SJSA1 (cell line): ENCODE measurements around the gene SCFD2. TPM values are rescaled to one million over a fixed set of nuclear protein-coding genes. Genes with fewer than 3 reads are reported as not detected.
A peak's percentile ranks its signal among the peaks of the same experiment; 100 is the strongest.
"Not testable (repeated sequence)": the region's sequence is repeated elsewhere in the genome, so short reads cannot be mapped to it uniquely, and the experiment has no call there.

Source experiments
- DNase-seq, 2 experiments: peaks; one replicate each; pipeline ENCODE4 v3.0.0-alpha.2; 2015 to 2020; ENCODE audit warnings: low spot score in 2 of 2, low read depth in 1 of 2
- H3K27ac ChIP-seq: fragments of 250-450 bp; sonication (Bioruptor Pico); 2 replicates; pipeline ENCODE4 v1.5.1; 2020; ENCODE audit warnings: mild to moderate bottlenecking, moderate library complexity
- H3K27me3 ChIP-seq: fragments of 250-450 bp; sonication (Bioruptor Pico); replicated peaks from 2 replicates; pipeline ENCODE4 v1.5.1; 2020; ENCODE audit warnings: mild to moderate bottlenecking, moderate library complexity
- H3K36me3 ChIP-seq: fragments of 250-450 bp; sonication (Bioruptor Pico); 2 replicates; pipeline ENCODE4 v1.5.1; 2020; ENCODE audit warnings: mild to moderate bottlenecking
- H3K4me1 ChIP-seq: fragments of 250-450 bp; sonication (Bioruptor Pico); replicated peaks from 2 replicates; pipeline ENCODE4 v1.6.1; 2021; ENCODE audit warnings: mild to moderate bottlenecking
- H3K4me3 ChIP-seq: fragments of 250-450 bp; sonication (Bioruptor Pico); 2 replicates; pipeline ENCODE4 v1.5.1; 2020; ENCODE audit warnings: mild to moderate bottlenecking
- H3K9me3 ChIP-seq: fragments of 250-450 bp; sonication (Bioruptor Pico); replicated peaks from 2 replicates; pipeline ENCODE4 v1.5.1; 2020; ENCODE audit warnings: mild to moderate bottlenecking
- total RNA-seq: library from RNA; depleted of rRNA; stranded (reverse); fragments of >200 nt; shearing (Covaris generic); gene quantifications from 2 replicates; pipeline ENCODE4 v1.2.3, GENCODE V29; 2014

The SCFD2 gene
- total RNA-seq, 1 experiment from 2014 or later = 18.5 TPM

DNA sequence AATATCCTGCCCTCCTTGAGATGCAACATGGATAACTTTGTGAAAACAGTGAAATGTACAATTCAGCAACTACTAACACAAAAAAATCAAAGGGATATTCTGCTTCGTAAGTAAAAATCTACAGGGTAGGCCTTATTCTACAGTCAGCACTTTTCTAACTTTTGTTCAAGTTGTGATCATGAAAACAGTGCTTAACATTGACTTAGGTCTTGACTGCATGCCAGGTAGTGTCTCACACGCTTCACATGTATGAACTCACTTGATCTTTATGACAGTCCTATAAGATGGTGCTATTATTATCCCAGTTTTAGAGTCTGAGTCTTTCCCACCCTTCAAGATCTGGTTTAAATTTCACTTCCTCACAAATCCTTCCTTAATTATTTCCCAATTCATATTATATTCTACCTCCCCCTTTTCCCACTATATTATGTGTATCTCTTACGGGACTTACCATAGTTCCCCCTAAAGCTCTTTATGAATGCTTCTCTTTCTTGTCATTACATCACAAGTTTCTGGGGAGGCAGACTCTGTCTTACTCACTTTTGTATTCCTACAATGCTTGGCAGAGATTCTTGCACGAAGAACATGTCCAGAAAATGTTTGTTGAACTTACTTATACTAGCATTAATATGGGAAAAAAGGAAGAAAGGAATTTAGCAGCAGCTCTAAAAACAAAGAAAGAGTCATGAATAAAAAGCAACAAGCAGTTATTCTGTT is 179.8 kb downstream of the SCFD2 start:
- H3K9me3 ChIP-seq = no peaks in the 10 kb centered on the region
- H3K27ac ChIP-seq = peak overlapping the region; percentile 50
- H3K4me1 ChIP-seq = peaks cover 42% of the 10 kb centered on the region
- DNase-seq = peak in 1 of 2 experiments; percentile 71
- no peak overlapping the region for H3K4me3 ChIP-seq
- no peaks in the 10 kb centered on the region for H3K36me3 ChIP-seq
- no peaks in the 10 kb centered on the region for H3K27me3 ChIP-seq

DNA sequence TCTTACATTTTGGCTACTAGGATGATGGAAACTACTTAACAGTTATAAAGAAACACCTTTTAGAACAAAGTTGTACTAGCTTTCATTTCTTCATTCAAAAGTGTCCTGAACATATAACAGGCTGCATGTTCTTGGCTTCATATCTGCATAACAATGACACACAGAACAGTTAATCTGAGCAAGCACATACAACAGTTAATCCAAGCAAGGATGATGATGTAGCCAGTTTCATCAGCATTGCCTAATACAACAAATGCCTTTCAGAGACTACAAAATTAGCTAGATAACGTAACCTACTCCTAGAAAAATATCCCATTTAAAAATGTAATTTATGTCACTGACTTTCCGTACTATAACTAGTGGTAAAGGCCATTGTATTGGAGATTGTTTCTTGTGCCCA is 182.1 kb downstream of the SCFD2 start:
- no peak overlapping the region for H3K27ac ChIP-seq
- H3K9me3 ChIP-seq = no peaks in the 10 kb centered on the region
- H3K4me3 ChIP-seq = no peak overlapping the region
- H3K36me3 ChIP-seq = no peaks in the 10 kb centered on the region
- DNase-seq = no peak
- H3K4me1 ChIP-seq = peaks cover 31% of the 10 kb centered on the region
- H3K27me3 ChIP-seq = no peaks in the 10 kb centered on the region

DNA sequence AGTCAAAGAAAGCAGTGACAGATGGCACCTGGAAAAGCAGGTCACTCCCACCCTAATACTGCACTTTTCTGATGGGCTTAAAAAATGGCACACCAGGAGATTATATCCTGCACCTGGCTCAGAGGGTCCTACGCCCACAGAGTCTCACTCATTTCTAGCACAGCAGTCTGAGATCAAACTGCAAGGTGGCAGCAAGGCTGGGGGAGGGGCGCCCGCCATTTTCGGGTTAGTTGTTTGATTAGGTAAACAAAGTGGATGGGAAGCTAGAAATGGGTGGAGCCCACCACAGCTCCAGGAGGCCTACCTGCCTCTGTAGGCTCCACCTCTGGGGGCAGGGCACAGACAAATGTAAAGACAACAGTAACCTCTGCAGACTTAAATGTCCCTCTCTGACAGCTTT is 188.1 kb downstream of the SCFD2 start:
- H3K36me3 ChIP-seq, H3K4me1 ChIP-seq, H3K4me3 ChIP-seq, H3K27ac ChIP-seq, H3K9me3 ChIP-seq, H3K27me3 ChIP-seq, DNase-seq: not testable (repeated sequence)

DNA sequence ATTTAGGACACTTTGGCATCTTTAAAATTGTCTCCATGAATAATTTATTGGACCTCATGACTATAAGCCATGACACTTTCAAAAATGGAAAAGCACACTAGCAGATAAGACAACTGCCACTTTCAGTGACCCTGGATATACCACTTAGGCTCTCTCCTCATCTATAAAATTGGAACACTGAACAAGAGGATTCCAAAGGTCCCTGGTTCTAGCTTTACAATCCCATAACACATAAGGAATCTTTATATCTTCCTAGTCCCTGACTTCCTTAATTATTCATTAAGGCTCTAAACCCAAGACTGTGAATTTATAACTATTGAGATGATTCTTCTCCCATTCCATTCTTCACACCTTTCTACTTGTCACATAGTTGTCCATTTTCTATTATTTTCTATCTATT is 190.2 kb downstream of the SCFD2 start:
- Histone ChIP-seq H3K9me3 (no peaks in the 10 kb centered on the region), H3K4me1 (no peaks in the 10 kb centered on the region), H3K27ac (no peak overlapping the region), H3K4me3 (no peak overlapping the region), H3K27me3 (no peaks in the 10 kb centered on the region), H3K36me3 (no peaks in the 10 kb centered on the region)
- no peak for DNase-seq

DNA sequence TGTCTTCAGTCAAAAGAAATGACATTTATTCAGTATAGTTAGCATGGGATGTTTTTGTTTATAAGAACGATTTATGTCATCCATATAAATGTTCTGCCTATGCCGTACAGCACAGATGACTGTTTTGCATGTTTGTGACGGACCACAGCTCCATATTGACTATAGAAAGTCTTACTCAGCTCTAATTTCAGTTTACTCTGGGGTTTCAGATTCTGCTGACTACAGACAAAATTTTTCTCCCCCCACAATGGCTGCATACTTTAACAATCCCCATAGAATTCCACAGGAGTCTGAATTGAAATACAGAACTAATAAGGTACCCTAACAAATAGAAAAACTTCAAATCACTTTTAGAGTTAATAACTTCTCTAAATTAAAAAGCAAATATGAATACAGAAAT is 191.0 kb downstream of the SCFD2 start:
- Histone ChIP-seq H3K27ac (no peak overlapping the region), H3K4me3 (no peak overlapping the region), H3K4me1 (no peaks in the 10 kb centered on the region), H3K9me3 (no peaks in the 10 kb centered on the region), H3K27me3 (no peaks in the 10 kb centered on the region), H3K36me3 (no peaks in the 10 kb centered on the region)
- no peak for DNase-seq

DNA sequence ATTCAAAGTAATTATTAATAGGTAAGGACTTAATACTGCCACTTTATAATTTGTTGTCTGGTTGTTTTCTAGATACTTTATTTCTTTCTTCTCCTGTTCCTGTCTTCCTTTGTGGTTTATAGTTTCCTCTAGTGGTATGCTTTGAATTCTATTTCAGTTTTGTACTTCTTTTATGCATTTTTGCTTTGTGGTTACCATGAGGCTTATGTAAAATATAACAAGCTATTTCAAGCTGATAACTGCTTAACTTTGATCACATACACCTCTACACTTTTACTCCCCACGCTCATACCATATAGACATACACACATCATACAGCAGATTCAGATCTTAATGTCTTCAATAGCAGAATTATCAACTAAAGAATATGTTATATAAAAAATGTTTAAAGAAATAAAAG is 192.3 kb downstream of the SCFD2 start:
- DNase-seq = no peak
- Histone ChIP-seq H3K27me3 (no peaks in the 10 kb centered on the region), H3K36me3 (no peaks in the 10 kb centered on the region), H3K4me1 (no peaks in the 10 kb centered on the region), H3K4me3 (no peak overlapping the region), H3K9me3 (no peaks in the 10 kb centered on the region), H3K27ac (no peak overlapping the region)

DNA sequence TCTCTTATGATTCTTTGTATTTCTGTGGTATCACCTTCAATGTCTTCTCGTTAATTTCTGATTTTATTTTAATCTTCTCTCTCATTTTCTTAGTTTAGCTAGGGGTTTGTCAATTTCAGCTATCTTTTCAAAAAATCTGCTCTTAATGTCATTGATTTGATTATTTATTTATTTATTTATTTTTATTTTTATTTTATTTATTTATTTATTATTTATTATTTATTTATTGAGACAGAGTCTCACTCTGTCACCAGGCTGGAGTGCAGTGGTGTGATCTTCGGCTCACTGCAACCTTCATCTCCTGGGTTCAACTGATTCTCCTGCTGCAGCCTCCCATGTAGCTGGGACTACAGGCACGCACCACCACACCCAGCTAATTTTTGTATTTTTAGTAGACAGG is 194.1 kb downstream of the SCFD2 start:
- H3K27ac ChIP-seq = no peak overlapping the region
- no peaks in the 10 kb centered on the region for H3K4me1 ChIP-seq
- no peak overlapping the region for H3K4me3 ChIP-seq
- no peaks in the 10 kb centered on the region for H3K36me3 ChIP-seq
- no peaks in the 10 kb centered on the region for H3K27me3 ChIP-seq
- no peak for DNase-seq
- no peaks in the 10 kb centered on the region for H3K9me3 ChIP-seq

DNA sequence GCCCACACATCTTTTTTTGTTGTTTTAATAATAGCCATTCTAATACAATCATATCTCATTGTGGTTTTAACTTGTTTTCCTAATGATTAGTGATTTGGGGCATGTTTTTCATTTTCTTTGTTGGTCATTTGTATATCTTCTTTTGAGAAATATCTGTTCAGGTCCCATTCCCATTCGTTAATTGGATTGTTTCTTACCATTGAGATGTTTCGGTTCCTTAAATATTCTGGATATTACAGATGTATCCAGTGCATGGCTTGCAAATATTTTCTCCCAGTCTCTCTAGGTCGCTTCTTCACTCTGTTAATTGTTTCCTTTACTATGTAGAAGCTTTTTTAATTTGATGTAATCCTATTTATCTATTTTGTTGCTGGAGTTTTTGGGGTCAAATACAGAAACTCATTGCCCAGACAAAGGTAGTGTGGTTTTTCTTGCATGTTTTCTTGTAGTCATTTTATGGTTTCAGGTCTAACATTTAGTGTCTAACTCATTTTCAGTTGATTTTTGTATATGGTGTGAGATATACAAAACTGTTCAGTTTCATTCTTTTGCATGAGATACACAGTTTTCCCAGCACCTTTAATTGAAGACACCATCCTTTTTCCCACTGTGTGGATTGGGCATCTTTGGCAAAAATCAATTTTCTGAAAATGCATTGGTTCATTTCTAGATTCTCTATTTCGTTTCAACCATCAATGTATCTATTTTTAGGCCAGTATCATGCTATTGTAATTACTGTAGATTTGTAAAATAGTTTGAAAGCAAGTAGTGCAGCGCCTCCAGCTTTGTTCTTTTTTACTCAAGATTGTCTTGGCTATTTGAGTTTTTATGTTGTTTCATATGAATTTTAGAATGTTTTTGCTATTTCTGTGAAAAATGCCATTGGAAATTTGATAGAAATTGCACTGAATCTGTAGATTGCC is 195.9 kb downstream of the SCFD2 start:
- Histone ChIP-seq H3K27me3 (no peaks in the 10 kb centered on the region), H3K4me1 (no peaks in the 10 kb centered on the region), H3K4me3 (no peak overlapping the region), H3K27ac (no peak overlapping the region), H3K36me3 (no peaks in the 10 kb centered on the region), H3K9me3 (no peaks in the 10 kb centered on the region)
- DNase-seq = no peak

DNA sequence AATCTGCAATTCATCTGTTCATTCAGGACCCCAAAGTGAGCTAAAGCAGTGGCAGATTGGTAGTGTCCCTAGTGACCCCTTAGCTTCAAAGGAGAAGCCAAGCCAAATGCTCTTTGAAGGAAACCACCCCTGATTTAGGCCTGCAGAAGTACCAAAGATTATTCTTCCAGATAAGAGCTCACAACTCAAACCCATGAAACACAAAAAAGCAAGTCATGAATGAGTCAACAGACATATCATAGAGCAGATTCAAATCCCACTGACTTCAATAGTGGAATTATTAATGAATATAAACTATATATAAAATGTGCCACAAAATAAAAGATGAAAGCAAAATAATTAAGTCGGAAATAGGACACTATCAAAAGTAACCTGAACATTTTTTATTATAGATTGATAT is 197.6 kb downstream of the SCFD2 start:
- Histone ChIP-seq H3K4me1 (no peaks in the 10 kb centered on the region), H3K27me3 (no peaks in the 10 kb centered on the region), H3K27ac (no peak overlapping the region), H3K9me3 (no peaks in the 10 kb centered on the region), H3K36me3 (no peaks in the 10 kb centered on the region), H3K4me3 (no peak overlapping the region)
- no peak for DNase-seq

DNA sequence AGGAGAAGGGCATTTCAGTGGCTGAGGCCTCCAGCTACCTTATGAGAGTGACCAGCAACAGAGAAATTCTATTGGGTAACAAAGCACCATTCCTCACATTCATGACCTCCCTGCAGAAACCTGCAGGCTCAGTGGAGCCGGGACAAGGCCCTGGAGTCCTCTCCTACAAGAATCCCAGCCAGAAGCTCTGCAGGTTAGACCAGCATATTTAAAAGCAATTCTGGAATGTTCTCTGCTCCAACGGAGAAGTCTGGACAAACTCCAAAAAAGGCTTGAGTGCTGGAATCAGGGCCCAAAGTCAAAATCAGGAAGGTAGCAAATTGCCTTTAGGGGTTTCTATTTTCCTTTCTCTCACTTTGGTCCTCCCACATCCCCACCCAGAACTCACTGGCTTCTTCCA is 202.9 kb downstream of the SCFD2 start:
- no peak overlapping the region for H3K4me3 ChIP-seq
- no peaks in the 10 kb centered on the region for H3K27me3 ChIP-seq
- H3K9me3 ChIP-seq = no peaks in the 10 kb centered on the region
- H3K27ac ChIP-seq = no peak overlapping the region
- no peaks in the 10 kb centered on the region for H3K4me1 ChIP-seq
- H3K36me3 ChIP-seq = no peaks in the 10 kb centered on the region
- no peak for DNase-seq

DNA sequence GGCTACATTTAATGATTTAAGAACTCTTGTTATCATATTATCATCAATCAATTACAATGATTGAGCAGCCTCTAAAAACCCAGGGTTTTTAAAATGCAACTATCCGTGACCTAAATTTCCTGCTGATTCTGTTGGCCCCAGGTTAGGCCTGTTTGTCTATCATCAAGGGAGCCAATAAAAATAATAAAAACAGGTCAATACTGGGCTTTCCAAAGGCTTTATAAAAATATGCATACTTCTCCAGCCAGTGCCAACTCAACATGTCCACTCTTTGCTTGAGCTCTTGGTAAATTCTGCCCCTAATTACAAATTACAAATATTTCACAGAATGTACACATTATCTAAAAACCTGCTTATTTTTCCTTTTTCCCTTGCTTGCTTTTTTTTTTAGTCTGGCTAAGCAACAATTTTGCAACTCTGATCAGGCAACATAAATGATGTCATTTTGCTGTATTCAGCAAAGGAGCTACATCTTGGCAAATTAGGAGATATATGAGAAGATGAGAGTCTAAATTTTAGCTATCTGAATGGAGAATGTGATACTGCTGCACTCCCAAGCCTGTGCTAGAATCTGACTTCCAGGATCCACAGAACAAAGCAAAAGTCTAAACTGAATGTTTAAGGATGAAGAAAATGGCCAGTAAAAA is 204.0 kb downstream of the SCFD2 start:
- H3K9me3 ChIP-seq = no peaks in the 10 kb centered on the region
- no peaks in the 10 kb centered on the region for H3K4me1 ChIP-seq
- no peak overlapping the region for H3K27ac ChIP-seq
- DNase-seq = no peak
- no peak overlapping the region for H3K4me3 ChIP-seq
- no peaks in the 10 kb centered on the region for H3K27me3 ChIP-seq
- H3K36me3 ChIP-seq = no peaks in the 10 kb centered on the region

DNA sequence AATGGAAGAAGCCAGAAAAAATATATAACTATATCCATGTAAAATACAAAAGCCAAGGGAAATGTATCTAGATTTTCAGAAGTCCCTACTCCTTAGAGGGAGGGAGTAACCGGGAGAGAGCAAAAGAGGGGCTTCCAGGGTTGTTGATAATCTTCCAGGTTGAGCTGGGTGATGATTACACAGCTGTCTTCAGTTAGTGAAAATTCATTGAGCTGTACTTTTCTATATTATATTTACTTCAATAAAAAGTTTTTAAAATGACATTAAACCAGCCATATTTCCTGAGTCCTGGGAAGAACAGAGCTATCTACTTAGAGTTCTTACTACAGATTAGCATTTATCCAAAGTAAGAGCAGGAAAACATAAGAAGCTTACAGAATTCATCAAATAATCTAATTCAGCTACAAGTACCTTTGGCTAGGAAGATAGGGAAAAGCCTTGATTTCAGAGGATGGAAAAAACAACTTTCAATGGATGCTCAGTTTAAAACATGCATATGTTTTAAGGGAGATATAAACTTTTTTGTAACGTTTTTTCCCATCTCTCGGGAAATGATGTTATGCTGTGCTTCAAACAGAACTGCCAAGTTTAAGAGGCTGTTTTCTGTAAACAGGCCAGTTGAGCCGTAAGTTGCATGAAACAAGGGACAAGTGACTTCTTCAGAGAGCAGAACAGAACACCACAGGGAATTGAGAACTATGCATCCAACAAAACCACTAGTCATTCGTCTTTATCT is 204.6 kb downstream of the SCFD2 start:
- no peak overlapping the region for H3K27ac ChIP-seq
- no peak for DNase-seq
- no peaks in the 10 kb centered on the region for H3K9me3 ChIP-seq
- H3K27me3 ChIP-seq = no peaks in the 10 kb centered on the region
- no peak overlapping the region for H3K4me3 ChIP-seq
- no peaks in the 10 kb centered on the region for H3K36me3 ChIP-seq
- no peaks in the 10 kb centered on the region for H3K4me1 ChIP-seq

DNA sequence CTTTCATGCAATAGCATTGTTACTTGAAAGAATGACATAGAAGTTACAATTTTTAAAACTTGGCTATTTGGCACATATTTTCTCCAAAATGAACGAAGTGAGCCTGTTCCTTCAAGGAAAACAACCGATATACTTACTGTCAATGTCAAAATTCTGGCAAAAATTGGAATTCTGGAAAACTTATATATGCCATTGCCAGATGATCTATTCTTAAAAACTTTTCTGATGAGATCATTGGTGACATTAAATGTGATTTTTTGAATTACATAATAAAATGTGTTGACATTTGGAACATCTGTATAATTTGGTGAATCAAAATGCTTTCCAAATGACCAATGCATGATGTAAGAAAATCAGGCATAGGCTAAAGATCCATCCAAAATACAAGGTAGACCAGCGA is 209.0 kb downstream of the SCFD2 start:
- H3K4me1 ChIP-seq = no peaks in the 10 kb centered on the region
- H3K27ac ChIP-seq = no peak overlapping the region
- H3K9me3 ChIP-seq = no peaks in the 10 kb centered on the region
- DNase-seq = no peak
- H3K27me3 ChIP-seq = no peaks in the 10 kb centered on the region
- H3K4me3 ChIP-seq = no peak overlapping the region
- H3K36me3 ChIP-seq = no peaks in the 10 kb centered on the region
